SJSA1 (cell line): ENCODE results near the gene HABP2. TPM values are rescaled to one million over a fixed set of nuclear protein-coding genes. Genes with fewer than 3 reads are reported as not detected.

Source experiments
- DNase-seq, 2 experiments: peaks; one replicate each; pipeline ENCODE4 v3.0.0-alpha.2; 2015 to 2020; ENCODE audit warnings: low spot score in 2 of 2, low read depth in 1 of 2
- H3K27ac ChIP-seq: fragments of 250-450 bp; sonication (Bioruptor Pico); 2 replicates; pipeline ENCODE4 v1.5.1; 2020; ENCODE audit warnings: mild to moderate bottlenecking, moderate library complexity
- H3K27me3 ChIP-seq: fragments of 250-450 bp; sonication (Bioruptor Pico); replicated peaks from 2 replicates; pipeline ENCODE4 v1.5.1; 2020; ENCODE audit warnings: mild to moderate bottlenecking, moderate library complexity
- H3K36me3 ChIP-seq: fragments of 250-450 bp; sonication (Bioruptor Pico); 2 replicates; pipeline ENCODE4 v1.5.1; 2020; ENCODE audit warnings: mild to moderate bottlenecking
- H3K4me1 ChIP-seq: fragments of 250-450 bp; sonication (Bioruptor Pico); replicated peaks from 2 replicates; pipeline ENCODE4 v1.6.1; 2021; ENCODE audit warnings: mild to moderate bottlenecking
- H3K4me3 ChIP-seq: fragments of 250-450 bp; sonication (Bioruptor Pico); 2 replicates; pipeline ENCODE4 v1.5.1; 2020; ENCODE audit warnings: mild to moderate bottlenecking
- H3K9me3 ChIP-seq: fragments of 250-450 bp; sonication (Bioruptor Pico); replicated peaks from 2 replicates; pipeline ENCODE4 v1.5.1; 2020; ENCODE audit warnings: mild to moderate bottlenecking
- total RNA-seq: library from RNA; depleted of rRNA; stranded (reverse); fragments of >200 nt; shearing (Covaris generic); gene quantifications from 2 replicates; pipeline ENCODE4 v1.2.3, GENCODE V29; 2014; rRNA removed

The HABP2 gene
- total RNA-seq, 1 experiment from 2014 or later = not detected

GRCh38 chr10:113626809-113627355 is 74.0 kb downstream of the HABP2 start:
- no peaks in the 10 kb centered on the region for H3K9me3 ChIP-seq
- no peak overlapping the region for H3K27ac ChIP-seq
- H3K27me3 ChIP-seq = peaks cover 30% of the 10 kb centered on the region
- H3K4me1 ChIP-seq = no peaks in the 10 kb centered on the region
- DNase-seq = no peak
- H3K4me3 ChIP-seq = no peak overlapping the region
- H3K36me3 ChIP-seq = no peaks in the 10 kb centered on the region

- Histone ChIP-seq H3K9me3 (no peaks in the 10 kb centered on the region), H3K36me3 (no peaks in the 10 kb centered on the region), H3K4me3 (no peak overlapping the region), H3K4me1 (no peaks in the 10 kb centered on the region), H3K27me3 (peaks cover 21% of the 10 kb centered on the region), H3K27ac (no peak overlapping the region)
- no peak for DNase-seq
Measured at GRCh38 chr10:113627836-113628235, 75.0 kb downstream of the HABP2 start.

GRCh38 chr10:113628607-113629153 is 75.8 kb downstream of the HABP2 start:
- Histone ChIP-seq H3K4me1 (no peaks in the 10 kb centered on the region), H3K4me3 (no peak overlapping the region), H3K36me3 (no peaks in the 10 kb centered on the region), H3K27ac (no peak overlapping the region), H3K27me3 (peaks cover 13% of the 10 kb centered on the region), H3K9me3 (no peaks in the 10 kb centered on the region)
- DNase-seq = no peak

- DNase-seq = no peak
- H3K4me1 ChIP-seq = no peaks in the 10 kb centered on the region
- H3K27me3 ChIP-seq = peaks cover 7% of the 10 kb centered on the region
- H3K9me3 ChIP-seq = no peaks in the 10 kb centered on the region
- no peak overlapping the region for H3K27ac ChIP-seq
- H3K4me3 ChIP-seq = no peak overlapping the region
- no peaks in the 10 kb centered on the region for H3K36me3 ChIP-seq
Measured at GRCh38 chr10:113630929-113631533, 78.2 kb downstream of the HABP2 start.

GRCh38 chr10:113631684-113632367 is 79.0 kb downstream of the HABP2 start:
- Histone ChIP-seq H3K4me1 (no peaks in the 10 kb centered on the region), H3K27ac (no peak overlapping the region), H3K27me3 (peaks cover 7% of the 10 kb centered on the region), H3K9me3 (no peaks in the 10 kb centered on the region), H3K4me3 (no peak overlapping the region), H3K36me3 (no peaks in the 10 kb centered on the region)
- DNase-seq = no peak

Other genes starting within 250 kb of the HABP2 start
- not detected in 2 replicates for gene NRAP, start 111.0 kb downstream of the HABP2 start, total RNA-seq
- gene CASP7, start 126.9 kb downstream of the HABP2 start, total RNA-seq = 68.8 and 78.5 TPM in 2 replicates
- gene PLEKHS1, start 198.6 kb downstream of the HABP2 start, total RNA-seq = 0.03 TPM in 1 of 2 replicates, not detected in the other